IMR-90 (cell line): ENCODE results near the gene DDHD1. TPM values are rescaled to one million over a fixed set of nuclear protein-coding genes. Genes with fewer than 3 reads are reported as not detected.

Experiments
- ATAC-seq: fragments of 200-7000 bp; cut with Tn5 transposase; 2 replicates; pipeline ENCODE4 v1.9.1; 2020; ENCODE audit warnings: low read depth, mild to moderate bottlenecking, moderate library complexity
- BruUV-seq: library from RNA; stranded (reverse); fragments of 400-500 nt; replicated peaks from 2 replicates; lab custom pipeline; 2021; lab: Mats Ljungman, UMichigan
- CTCF ChIA-PET: fragments of 300-600 bp; formaldehyde crosslinking; extraction: SDS; loops from one replicate; lab custom pipeline; 2021; ENCODE audit warnings: antibody characterized with exemption; lab: Yijun Ruan, JAX
- POLR2A ChIA-PET: fragments of 300-600 bp; sonication (Branson Sonifier 250); formaldehyde crosslinking; loops from one replicate; lab custom pipeline; 2022; ENCODE audit warnings: antibody characterized with exemption; ENCODE audit not compliant: unreplicated experiment; lab: Charles Lee
- DNase-seq: peaks from one replicate; pipeline ENCODE4 v3.0.0; 2013
- H2AFZ ChIP-seq: replicated peaks from 2 replicates; pipeline ENCODE3; 2013; ENCODE audit warnings: low read length, mild to moderate bottlenecking; ENCODE audit not compliant: poor library complexity
- H2AK5ac ChIP-seq: 2 replicates; pipeline ENCODE4 v1.6.1; 2013; ENCODE audit warnings: low read depth, low read length, inconsistent platforms
- H2AK9ac ChIP-seq: replicated peaks from 2 replicates; pipeline ENCODE3; 2013; ENCODE audit warnings: mild to moderate bottlenecking, low read depth, low read length, moderate library complexity; ENCODE audit not compliant: poor library complexity
- H2BK120ac ChIP-seq: 2 replicates; pipeline ENCODE4 v1.6.1; 2013; ENCODE audit warnings: low read depth, low read length, inconsistent platforms
- H2BK15ac ChIP-seq: 3 replicates; pipeline ENCODE4 v1.6.1; 2013; ENCODE audit warnings: low read depth, low read length, inconsistent platforms
- H2BK20ac ChIP-seq: 2 replicates; pipeline ENCODE4 v1.6.1; 2013; ENCODE audit warnings: low read depth, mild to moderate bottlenecking, inconsistent platforms, low read length, moderate library complexity
- H2BK5ac ChIP-seq: 2 replicates; pipeline ENCODE4 v1.6.1; 2013; ENCODE audit warnings: mild to moderate bottlenecking, low read depth, low read length, inconsistent platforms; ENCODE audit not compliant: poor library complexity, severe bottlenecking
- H3K14ac ChIP-seq: replicated peaks from 2 replicates; pipeline ENCODE4 v1.6.1; 2013; ENCODE audit warnings: low read depth, low read length, inconsistent platforms
- H3K18ac ChIP-seq: 2 replicates; pipeline ENCODE4 v1.6.1; 2013; ENCODE audit warnings: low read depth, low read length, control low read depth
- H3K23ac ChIP-seq: 2 replicates; pipeline ENCODE4 v1.6.1; 2013; ENCODE audit warnings: low read depth, low read length, inconsistent platforms
- H3K27ac ChIP-seq: 2 replicates; pipeline ENCODE4 v1.5.1; 2013; ENCODE audit warnings: mild to moderate bottlenecking, control low read depth, low read length; ENCODE audit not compliant: insufficient read depth
- H3K27me3 ChIP-seq: 2 replicates; pipeline ENCODE4 v1.6.1; 2013; ENCODE audit warnings: low read length; ENCODE audit not compliant: control insufficient read depth, insufficient read depth
- H3K36me3 ChIP-seq: 2 replicates; pipeline ENCODE4 v1.6.1; 2013; ENCODE audit warnings: low read length, mixed read lengths; ENCODE audit not compliant: control insufficient read depth, insufficient read depth
- H3K4ac ChIP-seq: 2 replicates; pipeline ENCODE4 v1.6.1; 2013; ENCODE audit warnings: low read depth, low read length, inconsistent platforms
- H3K4me1 ChIP-seq: 2 replicates; pipeline ENCODE4 v1.6.1; 2013; ENCODE audit warnings: low read length, mixed read lengths; ENCODE audit not compliant: control insufficient read depth, insufficient read depth
- H3K4me2 ChIP-seq: 2 replicates; pipeline ENCODE4 v1.6.1; 2013; ENCODE audit warnings: low read depth, mild to moderate bottlenecking, control low read depth, low read length, moderate library complexity
- H3K4me3 ChIP-seq: 2 replicates; pipeline ENCODE4 v1.5.1; 2013; ENCODE audit warnings: low read depth, mild to moderate bottlenecking, control low read depth, low read length, moderate library complexity; ENCODE audit not compliant: insufficient read depth
- H3K56ac ChIP-seq: 2 replicates; pipeline ENCODE4 v1.6.1; 2013; ENCODE audit warnings: low read length, inconsistent platforms; ENCODE audit not compliant: insufficient read depth; ENCODE audit errors: extremely low read depth
- H3K79me1 ChIP-seq, 2 experiments: 2 replicates each; pipeline ENCODE4 v1.6.1; 2013; ENCODE audit warnings: low read length in 2 of 2, inconsistent platforms in 1 of 2, low read depth in 1 of 2
- H3K9ac ChIP-seq: 2 replicates; pipeline ENCODE4 v1.6.1; 2013; ENCODE audit warnings: low read depth, low read length, control low read depth
- H3K9me1 ChIP-seq: 2 replicates; pipeline ENCODE4 v1.6.1; 2013; ENCODE audit warnings: low read length, inconsistent platforms; ENCODE audit not compliant: insufficient read depth
- H3K9me3 ChIP-seq: 2 replicates; pipeline ENCODE4 v1.6.1; 2013; ENCODE audit warnings: low read length; ENCODE audit not compliant: control insufficient read depth, insufficient read depth
- H4K20me1 ChIP-seq: 2 replicates; pipeline ENCODE4 v1.6.1; 2013; ENCODE audit warnings: low read length, inconsistent platforms; ENCODE audit not compliant: insufficient read depth
- H4K5ac ChIP-seq: 2 replicates; pipeline ENCODE4 v1.6.1; 2013; ENCODE audit warnings: mild to moderate bottlenecking, low read depth, low read length, control low read depth
- H4K8ac ChIP-seq, 2 experiments: 2 replicates each; pipeline ENCODE4 v1.6.1; 2013; ENCODE audit warnings: low read depth in 2 of 2, low read length in 2 of 2, control low read depth in 1 of 2, inconsistent platforms in 1 of 2
- H4K91ac ChIP-seq: 2 replicates; pipeline ENCODE4 v1.6.1; 2013; ENCODE audit warnings: low read depth, low read length, inconsistent platforms; ENCODE audit not compliant: insufficient read depth
- BHLHE40 ChIP-seq: fragments of 150-350 bp; IDR thresholded peaks from 2 replicates; pipeline ENCODE4 v1.6.1; 2016; ENCODE audit warnings: mild to moderate bottlenecking, low read depth, low read length
- CEBPB ChIP-seq: IDR thresholded peaks from 2 replicates; pipeline ENCODE4 v1.6.1; 2012; ENCODE audit warnings: low read depth, low read length, improper control_type of control experiment
- CHD1 ChIP-seq: IDR thresholded peaks from 2 replicates; pipeline ENCODE4 v1.6.1; 2012; ENCODE audit warnings: low read depth, low read length, improper control_type of control experiment
- FOS ChIP-seq: fragments of 150-350 bp; IDR thresholded peaks from 2 replicates; pipeline ENCODE4 v1.6.1; 2016; ENCODE audit warnings: low read depth, low read length
- MAFK ChIP-seq: IDR thresholded peaks from 2 replicates; pipeline ENCODE4 v1.6.1; 2012; ENCODE audit warnings: low read depth, low read length, improper control_type of control experiment
- MAZ ChIP-seq: IDR thresholded peaks from 2 replicates; pipeline ENCODE4 v1.6.1; 2012; ENCODE audit warnings: low read depth, mild to moderate bottlenecking, low read length, improper control_type of control experiment, moderate library complexity, borderline replicate concordance
- MXI1 ChIP-seq: IDR thresholded peaks from 2 replicates; pipeline ENCODE4 v1.6.1; 2012; ENCODE audit warnings: low read depth, mild to moderate bottlenecking, low read length, moderate library complexity, borderline replicate concordance
- NFE2L2 ChIP-seq: fragments of 150-350 bp; IDR thresholded peaks from 2 replicates; pipeline ENCODE4 v1.6.1; 2016; ENCODE audit warnings: low read depth, mild to moderate bottlenecking, low read length
- POLR2A ChIP-seq: IDR thresholded peaks from 2 replicates; pipeline ENCODE4 v1.6.1; 2012; ENCODE audit warnings: mild to moderate bottlenecking, low read depth, low read length
- RAD21 ChIP-seq: IDR thresholded peaks from 2 replicates; pipeline ENCODE4 v1.6.1; 2012; ENCODE audit warnings: low read length, improper control_type of control experiment
- RCOR1 ChIP-seq: IDR thresholded peaks from 2 replicates; pipeline ENCODE4 v1.6.1; 2012; ENCODE audit warnings: mild to moderate bottlenecking, low read length, improper control_type of control experiment; ENCODE audit not compliant: insufficient replicate concordance
- RFX5 ChIP-seq: IDR thresholded peaks from 2 replicates; pipeline ENCODE4 v1.8.0; 2012; ENCODE audit warnings: low read depth, mild to moderate bottlenecking, low read length, moderate library complexity
- SMC3 ChIP-seq: fragments of 150-350 bp; IDR thresholded peaks from 2 replicates; pipeline ENCODE4 v1.6.1; 2016; ENCODE audit warnings: low read depth, mild to moderate bottlenecking, antibody characterized with exemption, low read length, moderate library complexity
- WGBS, 2 experiments: methylation state at CpG; one replicate each; pipeline versions ENCODE4 v1.1.5 to v1.1.7; 2013; ENCODE audit warnings: missing lambda C conversion rate in 2 of 2; ENCODE audit not compliant: insufficient read length in 1 of 2; ENCODE audit errors: extremely low coverage in 2 of 2; 5-methylcytosine and 5-hydroxymethylcytosine counted together
- dilution Hi-C: fragments of 300-500 bp; cut with HindIII; formaldehyde crosslinking; loops from one replicate; pipeline ENCODE4 v1.14.3; 2018; ENCODE audit warnings: low sequenced_read_pairs; ENCODE audit not compliant: unreplicated experiment
- in situ Hi-C: fragments of 300-500 bp; cut with MboI; formaldehyde crosslinking; loops from 3 replicates; pipeline ENCODE4 v1.14.3; 2019; ENCODE audit warnings: low sequenced_read_pairs, inconsistent platforms, mixed read lengths
- intact Hi-C: fragments of 100-400 bp; cut with micrococcal nuclease; formaldehyde crosslinking; loops from 2 replicates; pipeline ENCODE4 v1.10.0; 2022
- polyA plus RNA-seq, 3 experiments: library from polyadenylated mRNA; depleted of rRNA; stranded (reverse); fragments of >200 nt; gene quantifications; 2 replicates each; pipeline ENCODE4 v1.2.3, GENCODE V29; 2012; ENCODE audit warnings: low replicate concordance in 1 of 3
- total RNA-seq: library from RNA; depleted of rRNA; stranded (reverse); fragments of >200 nt; gene quantifications from 2 replicates; pipeline ENCODE4 v1.2.3, GENCODE V29; 2012
- TF ChIP-seq, protein P1 (sequence below): conservative IDR thresholded peaks from 2 replicates; pipeline ENCODE4 v1.5.1; 2012; ENCODE audit warnings: mild to moderate bottlenecking, low read depth, low read length, improper control_type of control experiment
- TF ChIP-seq, protein P2 (sequence below): fragments of 150-350 bp; IDR thresholded peaks from 2 replicates; pipeline ENCODE4 v1.6.1; 2017; ENCODE audit warnings: mild to moderate bottlenecking, antibody characterized with exemption, low read length, low read depth
- TF ChIP-seq, protein P3 (sequence below): fragments of 150-350 bp; IDR thresholded peaks from 2 replicates; pipeline ENCODE4 v1.6.1; 2016; ENCODE audit warnings: low read depth, mild to moderate bottlenecking, low read length, moderate library complexity, borderline replicate concordance

Gene DDHD1
- total and polyA plus RNA-seq, 2 of the 4 experiments (the other 2 are of a cell fraction): 4.5 to 9.0 TPM

DNA sequence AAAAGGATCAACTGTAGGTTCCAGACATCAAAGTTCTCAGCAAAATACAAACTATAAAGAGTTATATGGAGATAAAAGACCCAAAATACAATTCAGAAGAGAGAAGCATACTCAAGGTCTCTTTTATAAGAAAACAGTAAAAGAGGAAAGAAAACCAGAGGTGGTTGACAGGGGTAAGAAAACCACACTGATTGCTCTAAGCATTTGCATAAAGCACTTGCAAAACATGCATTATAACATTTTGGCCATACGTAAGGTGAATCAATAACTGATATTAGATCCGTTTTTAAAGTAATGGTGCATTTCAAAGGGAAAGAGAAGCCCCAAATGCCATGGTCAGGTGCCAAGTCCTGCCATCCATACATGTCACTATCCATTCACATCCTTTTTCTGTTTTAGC, 5.9 kb downstream of the DDHD1 start:
- 0 out of 2 replicates have a peak, but pooled peaks cover 5% of the 10 kb centered on the region for H3K9me1 ChIP-seq
- in situ Hi-C loops: no loop called here
- POLR2A ChIA-PET: no interaction called here
- no peaks in the 10 kb centered on the region for H3K27me3 ChIP-seq
- ATAC-seq (no peak), DNase-seq (no peak)
- no peak overlapping the region for H3K23ac ChIP-seq
- H4K20me1 ChIP-seq: peaks cover 6% of the 10 kb centered on the region; the same call in 1 of the 2 replicates
- no peak overlapping the region for H4K8ac ChIP-seq
- no TSS peak for BruUV-seq
- H3K79me1 ChIP-seq: peaks cover 29 to 57% of the 10 kb centered on the region in 2 experiments
- no peak overlapping the region for H2AFZ ChIP-seq
- H3K56ac ChIP-seq: no peak overlapping the region
- H2AK5ac ChIP-seq: no peak overlapping the region
- CTCF ChIA-PET: no interaction called here
- dilution Hi-C loops: no loop called here
- H3K14ac ChIP-seq: no peak overlapping the region
- H3K9ac ChIP-seq: no peak overlapping the region
- no peak overlapping the region for H2AK9ac ChIP-seq
- WGBS, 2 experiments: no CpG with 5 or more reads among the region's 2 CpGs
- no peak overlapping the region for H2BK120ac ChIP-seq
- no peak overlapping the region for H3K4ac ChIP-seq
- no peak overlapping the region for H2BK5ac ChIP-seq
- intact Hi-C loops: no loop called here
- no peak overlapping the region for H3K4me2 ChIP-seq
- H3K27ac ChIP-seq: no peak overlapping the region
- no peak overlapping the region for H3K4me3 ChIP-seq
- H4K5ac ChIP-seq: no peak overlapping the region
- H3K9me3 ChIP-seq: peaks cover 6% of the 10 kb centered on the region; the same call in 1 of the 2 replicates
- H2BK20ac ChIP-seq: no peak overlapping the region
- no peak overlapping the region for H2BK15ac ChIP-seq
- H3K36me3 ChIP-seq: no peaks in the 10 kb centered on the region
- H3K4me1 ChIP-seq: peaks cover 3% of the 10 kb centered on the region; the same call in 1 of the 2 replicates
- no peak overlapping the region for H3K18ac ChIP-seq
- no peak overlapping the region for H4K91ac ChIP-seq
- TF ChIP-seq NFE2L2 (no peak), MXI1 (no peak), CEBPB (no peak), RCOR1 (no peak), POLR2A (no peak), BHLHE40 (no peak), RAD21 (no peak), MAZ (no peak), RFX5 (no peak), SMC3 (no peak), MAFK (no peak), FOS (no peak), CHD1 (no peak)
- TF ChIP-seq, protein P1, sequence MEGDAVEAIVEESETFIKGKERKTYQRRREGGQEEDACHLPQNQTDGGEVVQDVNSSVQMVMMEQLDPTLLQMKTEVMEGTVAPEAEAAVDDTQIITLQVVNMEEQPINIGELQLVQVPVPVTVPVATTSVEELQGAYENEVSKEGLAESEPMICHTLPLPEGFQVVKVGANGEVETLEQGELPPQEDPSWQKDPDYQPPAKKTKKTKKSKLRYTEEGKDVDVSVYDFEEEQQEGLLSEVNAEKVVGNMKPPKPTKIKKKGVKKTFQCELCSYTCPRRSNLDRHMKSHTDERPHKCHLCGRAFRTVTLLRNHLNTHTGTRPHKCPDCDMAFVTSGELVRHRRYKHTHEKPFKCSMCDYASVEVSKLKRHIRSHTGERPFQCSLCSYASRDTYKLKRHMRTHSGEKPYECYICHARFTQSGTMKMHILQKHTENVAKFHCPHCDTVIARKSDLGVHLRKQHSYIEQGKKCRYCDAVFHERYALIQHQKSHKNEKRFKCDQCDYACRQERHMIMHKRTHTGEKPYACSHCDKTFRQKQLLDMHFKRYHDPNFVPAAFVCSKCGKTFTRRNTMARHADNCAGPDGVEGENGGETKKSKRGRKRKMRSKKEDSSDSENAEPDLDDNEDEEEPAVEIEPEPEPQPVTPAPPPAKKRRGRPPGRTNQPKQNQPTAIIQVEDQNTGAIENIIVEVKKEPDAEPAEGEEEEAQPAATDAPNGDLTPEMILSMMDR: no peak
- TF ChIP-seq, protein P2, sequence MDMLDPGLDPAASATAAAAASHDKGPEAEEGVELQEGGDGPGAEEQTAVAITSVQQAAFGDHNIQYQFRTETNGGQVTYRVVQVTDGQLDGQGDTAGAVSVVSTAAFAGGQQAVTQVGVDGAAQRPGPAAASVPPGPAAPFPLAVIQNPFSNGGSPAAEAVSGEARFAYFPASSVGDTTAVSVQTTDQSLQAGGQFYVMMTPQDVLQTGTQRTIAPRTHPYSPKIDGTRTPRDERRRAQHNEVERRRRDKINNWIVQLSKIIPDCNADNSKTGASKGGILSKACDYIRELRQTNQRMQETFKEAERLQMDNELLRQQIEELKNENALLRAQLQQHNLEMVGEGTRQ: no peak
- TF ChIP-seq, protein P3, sequence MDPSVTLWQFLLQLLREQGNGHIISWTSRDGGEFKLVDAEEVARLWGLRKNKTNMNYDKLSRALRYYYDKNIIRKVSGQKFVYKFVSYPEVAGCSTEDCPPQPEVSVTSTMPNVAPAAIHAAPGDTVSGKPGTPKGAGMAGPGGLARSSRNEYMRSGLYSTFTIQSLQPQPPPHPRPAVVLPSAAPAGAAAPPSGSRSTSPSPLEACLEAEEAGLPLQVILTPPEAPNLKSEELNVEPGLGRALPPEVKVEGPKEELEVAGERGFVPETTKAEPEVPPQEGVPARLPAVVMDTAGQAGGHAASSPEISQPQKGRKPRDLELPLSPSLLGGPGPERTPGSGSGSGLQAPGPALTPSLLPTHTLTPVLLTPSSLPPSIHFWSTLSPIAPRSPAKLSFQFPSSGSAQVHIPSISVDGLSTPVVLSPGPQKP: no peak
